Panc1 (cell line): ENCODE measurements around the gene SPATA33.

ENCODE experiments used
- POLR2AphosphoS5 ChIP-seq: IDR thresholded peaks from 2 replicates; pipeline ENCODE4 v1.6.1; 2012; ENCODE audit warnings: mild to moderate bottlenecking, low read depth, low read length, moderate library complexity
- TF ChIP-seq, protein P1 (sequence below): fragments of 450-650 bp; IDR thresholded peaks from 2 replicates; pipeline ENCODE4 v1.5.1; 2017; ENCODE audit warnings: mild to moderate bottlenecking

GRCh38 chr16:89637379-89637778, 20.3 kb upstream of the SPATA33 start:
- TF ChIP-seq, protein P1, sequence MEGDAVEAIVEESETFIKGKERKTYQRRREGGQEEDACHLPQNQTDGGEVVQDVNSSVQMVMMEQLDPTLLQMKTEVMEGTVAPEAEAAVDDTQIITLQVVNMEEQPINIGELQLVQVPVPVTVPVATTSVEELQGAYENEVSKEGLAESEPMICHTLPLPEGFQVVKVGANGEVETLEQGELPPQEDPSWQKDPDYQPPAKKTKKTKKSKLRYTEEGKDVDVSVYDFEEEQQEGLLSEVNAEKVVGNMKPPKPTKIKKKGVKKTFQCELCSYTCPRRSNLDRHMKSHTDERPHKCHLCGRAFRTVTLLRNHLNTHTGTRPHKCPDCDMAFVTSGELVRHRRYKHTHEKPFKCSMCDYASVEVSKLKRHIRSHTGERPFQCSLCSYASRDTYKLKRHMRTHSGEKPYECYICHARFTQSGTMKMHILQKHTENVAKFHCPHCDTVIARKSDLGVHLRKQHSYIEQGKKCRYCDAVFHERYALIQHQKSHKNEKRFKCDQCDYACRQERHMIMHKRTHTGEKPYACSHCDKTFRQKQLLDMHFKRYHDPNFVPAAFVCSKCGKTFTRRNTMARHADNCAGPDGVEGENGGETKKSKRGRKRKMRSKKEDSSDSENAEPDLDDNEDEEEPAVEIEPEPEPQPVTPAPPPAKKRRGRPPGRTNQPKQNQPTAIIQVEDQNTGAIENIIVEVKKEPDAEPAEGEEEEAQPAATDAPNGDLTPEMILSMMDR, result no peak
- no peak for TF ChIP-seq POLR2AphosphoS5
